DMS114 treated with DMSO at 0.1 percent for 48 hours (cell line): ENCODE measurements around the gene SPARC.
"Not testable (repeated sequence)": the region's sequence is repeated elsewhere in the genome, so short reads cannot be mapped to it uniquely, and the experiment has no call there.

ENCODE experiments used
- DNase-seq: peaks from one replicate; lab custom pipeline; 2025; ENCODE audit not compliant: unreplicated experiment; lab: John Stamatoyannopoulos, UW

SPARC gene

GRCh38 chr5:151700820-151701219 lies 14.1 kb upstream of the SPARC start:
- no peak for DNase-seq

- DNase-seq, result no peak
Measured at GRCh38 chr5:151700296-151700695, 13.6 kb upstream of the SPARC start.

DNA sequence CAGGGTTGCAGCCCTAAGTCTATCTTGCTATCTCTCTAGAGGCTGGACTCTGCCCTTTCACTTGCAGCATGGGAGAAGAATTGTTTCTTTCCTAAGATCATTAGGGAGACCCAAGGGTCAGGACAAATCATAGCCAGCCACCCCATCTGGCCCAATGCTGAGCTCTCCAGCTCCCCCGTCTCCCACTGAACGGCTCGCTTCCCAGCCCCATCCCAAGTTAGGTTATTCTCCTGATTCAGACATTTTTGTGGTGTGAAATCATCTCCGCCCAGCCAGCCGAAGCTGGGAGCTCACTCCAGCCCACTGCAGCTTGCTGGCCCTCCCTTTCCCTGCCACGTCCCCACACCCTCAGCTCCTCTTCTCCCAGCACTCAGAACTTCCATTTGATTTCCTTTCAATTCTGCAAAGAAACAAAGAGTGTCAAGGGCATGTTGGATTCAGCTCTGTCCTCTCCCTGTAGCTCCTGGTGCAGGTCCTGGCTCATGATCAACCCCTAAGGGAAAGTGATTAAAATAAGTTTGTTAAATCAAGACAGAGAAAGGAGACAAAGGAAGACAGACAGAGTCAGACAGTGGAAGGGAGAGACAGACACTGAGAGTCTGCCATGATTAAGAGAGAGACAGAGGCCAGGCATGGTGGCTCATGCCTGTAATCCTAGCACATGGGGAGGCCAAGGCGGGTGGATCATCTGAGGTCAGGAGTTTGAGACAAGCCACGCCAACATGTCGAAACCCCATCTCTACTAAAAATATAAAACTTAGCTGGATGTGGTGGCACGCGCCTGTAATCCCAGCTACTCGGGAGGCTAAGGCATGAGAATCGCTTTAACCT lies 12.6 kb upstream of the SPARC start:
- DNase-seq, result no peak

DNA sequence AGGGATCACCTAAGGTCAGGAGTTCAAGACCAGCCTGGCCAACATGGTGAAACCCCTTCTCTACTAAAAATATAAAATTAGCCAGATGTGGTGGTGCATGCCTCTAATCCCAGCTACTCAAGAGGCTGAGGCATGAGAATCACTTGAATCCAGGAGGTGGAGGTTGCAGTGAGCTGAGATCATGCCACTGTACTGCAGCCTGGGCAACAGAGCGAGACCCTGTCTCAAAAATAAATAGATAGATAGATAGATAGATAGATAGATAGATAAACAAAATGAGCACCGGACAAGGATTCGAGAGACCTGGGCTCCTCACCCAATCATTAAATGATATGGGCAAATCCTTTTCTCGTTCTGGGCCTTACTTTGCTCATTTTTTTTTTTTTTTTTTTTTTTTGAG lies 11.4 kb upstream of the SPARC start:
- not testable (repeated sequence) for DNase-seq

DNA sequence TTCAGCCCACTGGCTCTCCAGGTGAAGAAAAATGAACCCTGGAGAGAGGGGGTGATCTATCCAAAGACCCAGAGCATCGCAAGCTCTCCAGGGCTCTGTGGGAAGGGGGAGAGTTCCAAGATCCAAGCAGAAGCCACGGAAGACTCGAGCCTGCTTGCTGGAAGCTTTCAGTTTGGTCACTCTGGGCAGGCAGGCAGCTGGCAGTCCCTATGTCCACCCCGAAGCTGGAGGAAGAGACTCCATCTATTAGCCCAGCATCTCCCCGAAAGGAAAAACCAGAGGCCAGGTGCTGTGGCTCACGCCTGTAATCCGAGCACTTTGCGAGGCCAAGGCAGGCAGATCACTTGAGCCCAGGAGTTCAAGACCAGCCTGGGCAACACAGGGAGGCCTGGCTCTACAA lies 10.7 kb upstream of the SPARC start:
- no peak for DNase-seq

- no peak for DNase-seq
Measured at GRCh38 chr5:151696470-151697061, 9.9 kb upstream of the SPARC start.

GRCh38 chr5:151695464-151695863 lies 8.7 kb upstream of the SPARC start:
- DNase-seq, result no peak

DNA sequence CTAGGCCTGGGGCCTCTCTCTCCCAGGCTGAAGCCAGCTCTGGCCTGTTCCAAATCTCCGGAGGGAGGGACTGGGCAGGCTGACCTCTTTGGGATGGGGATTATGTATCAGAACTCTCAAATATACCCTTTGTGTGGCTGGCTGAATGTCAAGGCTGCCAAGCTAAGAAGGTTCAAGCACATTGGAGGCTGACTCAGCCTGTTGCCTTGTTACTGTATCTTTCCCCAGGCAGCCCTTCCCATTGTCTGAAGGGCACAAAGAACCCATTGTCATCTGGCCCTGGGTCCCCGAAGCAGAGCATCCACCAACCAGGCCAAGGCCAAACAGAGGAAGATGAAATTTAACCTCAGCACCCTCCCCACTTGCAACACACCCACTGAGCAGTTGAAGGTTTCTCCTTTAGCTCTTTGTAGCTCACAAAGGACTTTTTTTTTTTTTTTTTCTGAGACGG lies 7.3 kb upstream of the SPARC start:
- no peak for DNase-seq

DNA sequence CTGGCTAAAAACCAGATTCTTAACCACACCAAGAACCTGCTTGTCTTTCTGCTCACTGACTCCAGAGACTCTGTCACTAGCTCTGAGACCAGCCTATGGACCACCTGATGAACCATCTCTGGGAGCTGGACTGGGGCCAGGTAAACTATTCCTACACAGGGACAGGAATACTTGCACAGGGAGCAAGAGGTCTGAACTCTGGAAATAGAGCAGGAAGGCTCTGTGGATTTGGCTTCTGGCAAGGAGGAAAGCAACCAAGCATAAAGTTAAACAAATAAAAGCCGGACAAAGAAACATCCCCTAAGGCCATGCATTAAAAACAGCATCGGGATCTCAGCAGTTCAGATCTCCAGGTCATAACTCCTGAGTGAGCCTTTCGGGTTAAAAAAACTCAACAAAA lies 5.6 kb upstream of the SPARC start:
- DNase-seq, result no peak

DNA sequence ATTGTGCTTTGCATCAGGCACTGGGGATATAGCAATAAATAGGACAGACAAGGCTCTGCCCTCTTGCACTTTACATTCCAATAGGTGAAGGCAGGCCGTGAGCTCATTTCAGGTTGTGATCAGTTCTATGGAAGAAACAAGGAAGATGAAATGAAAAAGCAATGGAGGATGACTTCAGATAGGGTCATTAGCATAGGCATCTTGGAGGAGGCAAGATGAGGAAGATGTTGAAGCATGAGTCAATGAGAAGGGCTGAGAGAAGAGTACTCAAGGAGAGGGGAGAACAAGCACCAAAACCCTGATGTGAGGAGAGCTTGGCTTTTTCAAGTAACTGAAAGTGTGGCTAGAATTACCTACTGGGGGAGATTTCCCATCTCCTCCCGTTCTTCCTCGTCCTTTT lies 5.0 kb upstream of the SPARC start:
- no peak for DNase-seq

DNA sequence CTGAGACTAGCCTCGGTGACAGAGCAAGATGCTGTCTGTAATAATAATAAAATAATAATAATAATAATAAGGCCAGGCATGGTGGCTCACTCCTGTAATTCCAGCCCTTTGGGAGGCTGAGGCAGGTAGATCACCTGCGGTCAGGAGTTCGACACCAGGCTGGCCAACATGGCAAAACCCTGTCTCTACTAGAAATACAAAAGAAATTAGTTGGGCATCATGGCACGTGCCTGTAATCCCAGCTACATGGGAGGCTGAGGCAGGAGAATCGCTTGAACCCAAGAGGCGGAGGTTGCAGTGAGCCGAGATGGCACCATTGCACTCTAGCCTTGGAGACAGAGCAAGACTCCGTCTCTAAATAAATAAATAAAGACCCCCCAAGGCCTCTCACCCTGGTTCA lies 2.9 kb upstream of the SPARC start:
- not testable (repeated sequence) for DNase-seq

GRCh38 chr5:151688436-151688835 lies 1.7 kb upstream of the SPARC start:
- DNase-seq, result no peak

GRCh38 chr5:151685749-151686673 lies 704 bp downstream of the SPARC start:
- no peak for DNase-seq

GRCh38 chr5:151684690-151685361 lies 1.9 kb downstream of the SPARC start:
- DNase-seq, result no peak

DNA sequence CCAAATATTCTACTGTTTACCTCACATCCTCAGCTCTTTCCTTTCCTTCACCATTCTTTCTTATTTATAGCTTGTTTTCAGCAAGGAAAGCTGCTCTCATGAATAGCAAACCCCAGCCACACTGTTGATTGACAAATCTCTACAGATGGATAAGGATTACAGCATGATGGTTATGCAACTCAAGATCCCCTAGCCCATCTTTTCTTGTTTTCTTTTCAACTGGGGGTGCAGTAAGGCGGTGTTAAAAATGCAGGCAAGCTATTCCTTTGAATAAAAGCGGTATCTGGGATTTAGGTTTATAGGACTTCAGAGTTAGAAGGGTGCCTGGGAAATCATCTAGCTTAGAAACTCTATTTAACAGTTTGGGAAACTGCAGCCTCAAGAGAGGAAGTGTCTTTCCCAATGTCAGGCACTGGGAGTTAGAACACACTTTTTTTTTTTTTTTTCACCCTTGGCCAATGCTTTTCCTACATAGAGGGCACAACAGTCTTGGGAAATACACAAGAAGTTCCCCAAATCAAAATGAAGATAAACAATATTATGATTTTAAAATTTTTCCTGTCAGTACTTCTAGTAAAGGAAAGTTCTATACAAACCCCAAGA lies 2.6 kb downstream of the SPARC start:
- DNase-seq, result no peak

GRCh38 chr5:151683444-151683843 lies 3.3 kb downstream of the SPARC start:
- no peak for DNase-seq

GRCh38 chr5:151682751-151683331 lies 3.9 kb downstream of the SPARC start:
- DNase-seq, result no peak

DNA sequence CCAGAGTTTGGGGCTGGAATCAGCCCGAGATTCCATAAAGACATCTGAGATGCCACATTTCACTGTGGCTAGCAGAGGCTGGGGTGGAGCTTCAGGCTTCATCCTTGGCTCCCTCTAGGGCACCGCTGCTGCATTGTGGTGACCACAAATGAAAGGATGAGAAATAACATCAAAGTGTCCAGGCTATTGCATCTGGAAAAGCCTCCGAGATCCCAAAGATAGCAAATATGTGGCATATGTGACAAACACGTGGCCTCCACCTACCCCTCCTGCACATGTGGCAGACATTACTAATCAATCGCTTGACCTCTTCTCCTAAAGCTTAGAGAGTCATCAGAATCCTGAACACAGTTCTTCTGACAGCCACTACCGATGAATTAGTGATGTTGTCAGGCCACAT lies 4.5 kb downstream of the SPARC start:
- no peak for DNase-seq

- no peak for DNase-seq
Measured at GRCh38 chr5:151680944-151681427, 5.7 kb downstream of the SPARC start.

DNA sequence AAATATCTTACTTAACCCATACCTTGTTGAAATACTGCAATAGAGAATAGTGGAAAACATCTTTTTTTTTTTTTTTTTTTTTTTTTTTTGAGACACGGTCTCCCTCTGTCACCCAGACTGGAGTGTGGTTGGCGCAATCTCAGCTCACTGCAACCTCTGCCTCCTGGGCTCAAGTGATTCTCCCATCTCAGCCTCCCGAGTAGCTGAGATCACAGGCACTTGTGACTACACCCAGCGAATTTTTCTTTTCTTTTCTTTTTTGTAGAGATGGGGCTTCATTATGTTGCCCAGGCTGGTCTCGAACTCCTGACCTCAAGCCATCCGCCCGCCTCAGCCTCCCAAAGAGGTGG lies 6.6 kb downstream of the SPARC start:
- not testable (repeated sequence) for DNase-seq
